ENCODE results near the gene CSGALNACT2. TPM values are rescaled to one million over a fixed set of nuclear protein-coding genes. Genes with fewer than 3 reads are reported as not detected.
A peak's percentile ranks its signal among the peaks of the same experiment; 100 is the strongest.

CSGALNACT2 gene
- total RNA-seq, 1 experiment from 2014 or later: 10.2 TPM

- Histone ChIP-seq H3K36me3 (no peaks in the 10 kb centered on the region), H3K27me3 (no peaks in the 10 kb centered on the region), H3K4me3 (no peak overlapping the region), H3K9me3 (no peaks in the 10 kb centered on the region)
- no peak for DNase-seq
These were observed 60.9 kb downstream of the CSGALNACT2 start for GRCh38 chr10:43199088-43199683.

GRCh38 chr10:43199684-43200537 lies 61.7 kb downstream of the CSGALNACT2 start:
- no peaks in the 10 kb centered on the region for H3K36me3 ChIP-seq
- no peaks in the 10 kb centered on the region for H3K9me3 ChIP-seq
- no peaks in the 10 kb centered on the region for H3K27me3 ChIP-seq
- H3K4me3 ChIP-seq: no peak overlapping the region
- DNase-seq: no peak

- Histone ChIP-seq H3K4me3 (no peak overlapping the region), H3K36me3 (no peaks in the 10 kb centered on the region), H3K27me3 (no peaks in the 10 kb centered on the region), H3K9me3 (no peaks in the 10 kb centered on the region)
- no peak for DNase-seq
These were observed 62.5 kb downstream of the CSGALNACT2 start for GRCh38 chr10:43200538-43201390.

DNA sequence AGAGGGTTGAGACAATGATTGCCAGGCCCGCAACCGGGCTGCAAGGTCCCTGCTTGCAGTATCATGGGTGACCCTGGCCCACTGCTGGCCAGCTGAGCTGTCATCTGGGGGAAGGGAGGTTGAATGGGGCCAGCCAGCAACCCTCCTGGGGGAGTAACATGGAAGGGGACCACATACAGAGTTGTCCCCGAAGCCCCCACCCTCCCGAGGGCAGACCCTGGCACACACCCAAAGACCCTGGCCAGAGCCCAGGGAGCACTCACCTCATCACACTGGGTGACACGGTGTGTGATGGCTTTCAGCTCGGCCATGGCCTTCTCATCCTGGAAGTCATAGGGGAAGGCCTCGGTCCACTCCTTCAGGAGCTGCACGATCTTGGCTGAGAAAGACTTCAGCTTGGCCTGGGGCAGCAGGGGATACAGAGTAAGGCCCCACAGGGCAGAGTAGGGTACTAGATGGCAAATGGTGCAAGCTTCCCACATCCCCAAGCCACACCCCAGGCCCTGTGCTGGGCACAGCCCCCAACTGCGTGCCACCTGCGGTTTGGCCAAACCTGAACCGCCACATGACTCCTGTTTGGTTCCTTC lies 63.4 kb downstream of the CSGALNACT2 start:
- H3K36me3 ChIP-seq: no peaks in the 10 kb centered on the region
- DNase-seq: no peak
- no peaks in the 10 kb centered on the region for H3K27me3 ChIP-seq
- peak overlapping the region; percentile 44; the same call in 1 of the 2 replicates for H3K4me3 ChIP-seq
- no peaks in the 10 kb centered on the region for H3K9me3 ChIP-seq

DNA sequence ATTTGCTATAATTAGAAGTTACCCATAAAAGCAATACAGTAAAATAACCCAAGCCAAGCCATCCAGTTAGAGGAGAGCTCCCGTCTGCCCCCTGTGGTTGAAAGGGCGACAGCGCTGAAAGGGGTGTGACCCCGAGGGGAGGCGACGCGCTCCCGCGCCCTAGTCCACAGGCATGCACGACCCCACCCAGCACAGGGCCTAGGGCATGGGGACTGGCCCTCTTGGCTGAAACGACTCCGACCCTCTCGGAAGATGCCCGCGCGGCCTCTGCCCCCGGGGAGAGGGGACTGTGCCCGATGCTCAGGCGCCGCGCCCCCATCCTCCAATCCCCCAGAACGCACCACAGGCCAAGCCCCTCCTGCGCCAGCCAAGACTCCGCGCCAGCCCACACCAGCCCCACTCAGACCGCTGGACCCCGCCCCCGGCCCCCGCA lies 64.0 kb downstream of the CSGALNACT2 start:
- peak; percentile 53 for DNase-seq
- peak overlapping the region; percentile 44 for H3K4me3 ChIP-seq

GRCh38 chr10:43202657-43203447 lies 64.6 kb downstream of the CSGALNACT2 start:
- Histone ChIP-seq H3K9me3 (no peaks in the 10 kb centered on the region), H3K27me3 (no peaks in the 10 kb centered on the region), H3K4me3 (peak overlapping the region; percentile 44), H3K36me3 (no peaks in the 10 kb centered on the region)
- peak; percentile 66 for DNase-seq

More for the DNA sequence above, 64.0 kb downstream of the CSGALNACT2 start:
- Histone ChIP-seq H3K9me3 (no peaks in the 10 kb centered on the region), H3K27me3 (no peaks in the 10 kb centered on the region), H3K36me3 (no peaks in the 10 kb centered on the region)

DNA sequence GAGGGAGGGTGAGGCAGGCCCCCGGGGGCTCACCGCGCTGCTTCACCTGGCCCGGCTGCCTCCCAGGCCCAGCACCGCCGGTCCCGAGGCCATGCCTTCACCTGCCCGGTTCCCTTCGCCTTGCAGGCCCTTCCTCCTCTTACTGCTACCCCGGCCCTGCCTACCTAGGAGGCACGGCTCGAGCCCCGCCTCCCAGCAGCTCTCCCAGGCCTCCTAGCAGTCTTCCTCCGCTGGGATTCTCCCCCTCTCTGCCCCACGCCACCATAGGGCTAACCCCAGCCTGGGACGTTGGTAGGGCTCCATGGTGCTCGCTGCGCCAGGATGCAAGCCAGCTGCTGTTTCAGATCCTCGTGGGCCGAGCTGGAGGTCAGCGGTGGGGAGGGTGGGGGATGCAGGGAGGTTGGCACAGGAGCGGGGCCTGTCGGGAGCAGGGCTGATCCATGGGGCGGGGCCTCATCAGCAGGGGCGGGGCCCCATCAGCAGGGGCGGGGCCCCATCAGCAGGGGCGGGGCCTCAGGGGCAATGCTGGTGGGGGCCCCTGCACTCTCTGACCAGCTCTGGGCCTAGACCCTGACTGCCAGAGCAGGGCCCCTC lies 65.3 kb downstream of the CSGALNACT2 start:
- H3K36me3 ChIP-seq: no peaks in the 10 kb centered on the region
- no peaks in the 10 kb centered on the region for H3K9me3 ChIP-seq
- H3K27me3 ChIP-seq: no peaks in the 10 kb centered on the region
- no peak for DNase-seq
- H3K4me3 ChIP-seq: no peak overlapping the region

- Histone ChIP-seq H3K9me3 (no peaks in the 10 kb centered on the region), H3K36me3 (no peaks in the 10 kb centered on the region), H3K27me3 (no peaks in the 10 kb centered on the region), H3K4me3 (no peak overlapping the region)
- DNase-seq: no peak
These were observed 66.0 kb downstream of the CSGALNACT2 start for GRCh38 chr10:43204042-43204942.

DNA sequence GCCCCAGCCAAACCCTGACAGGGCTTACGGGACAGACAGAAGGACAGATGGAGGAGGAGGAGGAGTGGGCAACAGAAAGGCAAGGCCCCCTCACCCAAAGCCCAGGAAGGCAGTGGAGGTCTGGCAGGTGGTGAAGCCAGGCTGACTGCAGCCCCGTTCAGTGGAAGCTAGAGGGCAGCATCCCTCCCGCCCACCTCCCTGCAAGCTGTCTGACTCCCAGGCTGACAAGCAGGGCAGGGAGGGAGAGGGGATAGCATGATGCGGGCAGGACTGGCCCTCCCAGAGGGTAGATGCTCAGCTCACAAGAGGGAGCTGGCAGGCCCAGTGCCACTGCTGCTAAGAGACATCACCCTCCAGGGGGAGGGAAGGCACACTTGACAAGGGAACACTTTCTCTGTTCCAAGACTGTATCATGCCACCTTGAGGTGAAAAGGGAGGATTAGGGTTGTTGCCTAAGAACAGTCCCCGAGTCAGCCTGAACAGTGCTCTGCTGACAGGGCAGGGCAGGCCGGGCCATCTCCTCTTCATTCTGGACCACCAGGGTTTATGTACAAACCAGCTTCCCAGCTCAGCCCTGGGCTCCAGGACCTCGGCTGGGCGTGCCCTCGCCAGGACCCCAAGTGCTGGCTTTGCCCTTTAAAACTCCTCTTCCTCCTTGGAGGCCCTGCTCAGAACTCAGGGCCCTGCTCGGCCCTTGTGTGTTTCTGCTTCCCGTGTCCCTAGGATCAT lies 66.9 kb downstream of the CSGALNACT2 start:
- no peaks in the 10 kb centered on the region for H3K9me3 ChIP-seq
- no peak overlapping the region for H3K4me3 ChIP-seq
- peak; percentile 71 for DNase-seq
- no peaks in the 10 kb centered on the region for H3K27me3 ChIP-seq
- no peaks in the 10 kb centered on the region for H3K36me3 ChIP-seq

GRCh38 chr10:43205681-43206390 lies 67.6 kb downstream of the CSGALNACT2 start:
- no peaks in the 10 kb centered on the region for H3K36me3 ChIP-seq
- no peak for DNase-seq
- no peaks in the 10 kb centered on the region for H3K27me3 ChIP-seq
- H3K4me3 ChIP-seq: no peak overlapping the region
- H3K9me3 ChIP-seq: no peaks in the 10 kb centered on the region

GRCh38 chr10:43206391-43207235 lies 68.4 kb downstream of the CSGALNACT2 start:
- Histone ChIP-seq H3K9me3 (no peaks in the 10 kb centered on the region), H3K4me3 (no peak overlapping the region), H3K36me3 (no peaks in the 10 kb centered on the region), H3K27me3 (no peaks in the 10 kb centered on the region)
- DNase-seq: no peak

- no peak for DNase-seq
These were observed 70.2 kb downstream of the CSGALNACT2 start for GRCh38 chr10:43208147-43209073.

More at GRCh38 chr10:43208147-43209073, 70.2 kb downstream of the CSGALNACT2 start:
- H3K9me3 ChIP-seq: no peaks in the 10 kb centered on the region
- no peaks in the 10 kb centered on the region for H3K36me3 ChIP-seq
- no peak overlapping the region for H3K4me3 ChIP-seq
- no peaks in the 10 kb centered on the region for H3K27me3 ChIP-seq
